HG03460 (cell line): ENCODE results near the gene KRI1.
"Not testable (repeated sequence)": the region's sequence is repeated elsewhere in the genome, so short reads cannot be mapped to it uniquely, and the experiment has no call there.

Experiments used
- ATAC-seq: cut with Tn5 transposase; IDR thresholded peaks from one replicate; pipeline ENCODE4 v1.9.1; 2021; ENCODE audit not compliant: unreplicated experiment

The KRI1 gene

GRCh38 chr19:10575011-10575716 lies 9.4 kb upstream of the KRI1 start:
- ATAC-seq = no peak

GRCh38 chr19:10574462-10574861 lies 8.7 kb upstream of the KRI1 start:
- no peak for ATAC-seq

DNA sequence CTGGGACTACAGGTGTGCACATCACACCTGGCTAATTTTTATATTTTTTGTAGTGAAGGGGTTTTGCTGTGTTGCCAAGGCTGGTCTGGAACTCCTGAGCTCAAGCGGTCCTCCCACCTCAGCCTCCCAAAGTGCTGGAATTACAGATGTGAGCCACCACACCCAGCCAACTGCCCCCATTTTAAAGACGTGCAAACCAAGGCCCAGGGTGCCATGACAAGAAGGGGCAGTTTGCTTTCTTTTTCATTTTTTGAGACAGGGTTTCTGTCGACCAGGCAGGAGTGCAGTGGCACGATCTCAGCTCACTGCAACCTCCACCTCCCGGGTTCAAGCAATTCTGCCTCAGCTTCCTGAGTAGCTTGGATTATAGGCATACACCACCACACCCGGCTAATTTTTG lies 8.0 kb upstream of the KRI1 start:
- not testable (repeated sequence) for ATAC-seq

- peak; percentile 58 for ATAC-seq
These were observed 3.2 kb upstream of the KRI1 start, which contains the start of gene CDKN2D for GRCh38 chr19:10568826-10569651. TSS of gene CDKN2D (minus strand) at chr19:10568979. CDS start at chr19:10568653, 326 bp downstream.

- peak; percentile 3 for ATAC-seq
These were observed 2.4 kb upstream of the KRI1 start for GRCh38 chr19:10568062-10568825.

GRCh38 chr19:10567656-10568055 lies 1.8 kb upstream of the KRI1 start:
- ATAC-seq = no peak

DNA sequence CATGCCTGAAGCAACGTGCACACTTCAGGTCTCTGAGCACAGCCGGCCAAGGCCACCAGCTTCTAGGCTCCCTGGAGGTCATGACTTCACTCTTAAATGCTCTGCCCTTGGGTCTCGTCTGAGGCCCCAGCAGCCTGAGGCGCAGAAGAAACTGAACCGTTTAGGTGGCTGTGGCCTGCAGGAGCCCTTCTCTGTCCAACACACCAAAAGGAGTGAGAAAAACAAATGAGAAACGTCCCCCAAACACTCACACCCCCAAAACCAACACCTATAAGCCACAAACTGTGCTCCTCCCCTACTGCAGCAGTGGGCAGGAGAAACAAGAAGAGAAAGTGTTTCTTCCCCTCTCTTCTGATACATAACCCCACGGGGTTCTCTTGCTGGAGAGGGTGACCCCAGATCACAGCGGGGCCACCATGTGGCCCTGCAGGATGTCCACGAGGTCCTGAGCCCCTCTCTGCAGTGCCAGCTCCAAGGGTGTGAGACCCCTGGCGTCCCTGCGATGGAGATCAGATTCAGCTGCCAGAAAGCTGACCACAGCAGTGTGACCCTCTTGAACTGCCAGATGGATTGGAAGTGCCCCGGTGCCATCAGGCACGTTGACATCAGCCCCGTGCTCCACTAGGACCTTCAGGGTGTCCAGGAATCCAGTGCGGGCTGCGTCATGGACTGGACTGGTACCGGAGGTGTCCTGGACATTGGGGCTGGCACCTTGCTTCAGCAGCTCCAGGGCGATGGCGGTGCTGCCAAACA lies 1.0 kb upstream of the KRI1 start:
- no peak for ATAC-seq

GRCh38 chr19:10566408-10566657 lies 523 bp upstream of the KRI1 start:
- ATAC-seq = no peak

DNA sequence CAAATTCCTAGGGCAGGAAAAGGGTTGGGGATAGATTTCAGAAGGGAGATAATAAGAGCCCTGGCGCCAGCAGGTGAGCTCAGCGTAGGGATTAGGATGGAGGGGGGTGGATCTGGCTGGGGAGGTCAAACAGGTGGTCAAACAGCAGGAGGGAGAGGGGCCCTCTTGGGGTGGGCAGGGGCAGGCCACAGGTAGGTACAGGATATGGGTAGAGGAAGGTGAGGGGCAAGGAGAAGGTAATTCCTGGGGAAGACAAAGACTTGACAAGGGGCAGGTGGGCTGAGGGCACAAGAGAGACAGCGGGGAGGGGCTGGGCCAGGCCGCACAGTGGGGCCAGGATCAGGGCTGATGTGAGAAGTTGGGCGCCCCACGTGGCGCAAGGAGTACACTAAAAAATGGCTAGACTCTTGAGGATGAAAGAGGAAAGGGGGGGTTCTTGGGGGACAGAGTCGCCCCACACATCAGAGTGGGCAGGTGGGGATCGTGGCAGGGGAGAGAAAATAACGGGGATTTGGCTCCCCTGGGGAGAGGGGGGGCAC lies 713 bp downstream of the KRI1 start:
- no peak for ATAC-seq

DNA sequence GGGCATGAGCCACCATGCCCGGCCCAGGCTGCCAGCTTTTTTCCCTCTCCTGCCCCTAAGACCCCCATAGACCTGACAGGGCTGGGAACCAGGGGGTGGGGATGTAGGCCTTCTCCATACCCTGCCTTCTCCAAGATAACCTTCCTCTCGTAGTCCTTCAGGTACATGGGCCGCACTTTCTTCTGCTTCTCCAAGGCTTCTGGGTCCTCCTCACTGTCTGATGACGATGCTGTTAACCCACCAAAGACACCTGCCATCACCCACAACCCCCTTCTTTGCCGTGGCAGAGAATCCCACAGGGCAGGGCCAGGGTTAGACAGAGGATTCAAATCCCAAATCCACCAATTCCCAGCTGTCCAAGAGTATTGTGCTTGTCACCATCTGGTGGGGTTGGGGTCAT lies 3.2 kb downstream of the KRI1 start:
- ATAC-seq = no peak

- no peak for ATAC-seq
These were observed 5.7 kb downstream of the KRI1 start for GRCh38 chr19:10560154-10560553.

DNA sequence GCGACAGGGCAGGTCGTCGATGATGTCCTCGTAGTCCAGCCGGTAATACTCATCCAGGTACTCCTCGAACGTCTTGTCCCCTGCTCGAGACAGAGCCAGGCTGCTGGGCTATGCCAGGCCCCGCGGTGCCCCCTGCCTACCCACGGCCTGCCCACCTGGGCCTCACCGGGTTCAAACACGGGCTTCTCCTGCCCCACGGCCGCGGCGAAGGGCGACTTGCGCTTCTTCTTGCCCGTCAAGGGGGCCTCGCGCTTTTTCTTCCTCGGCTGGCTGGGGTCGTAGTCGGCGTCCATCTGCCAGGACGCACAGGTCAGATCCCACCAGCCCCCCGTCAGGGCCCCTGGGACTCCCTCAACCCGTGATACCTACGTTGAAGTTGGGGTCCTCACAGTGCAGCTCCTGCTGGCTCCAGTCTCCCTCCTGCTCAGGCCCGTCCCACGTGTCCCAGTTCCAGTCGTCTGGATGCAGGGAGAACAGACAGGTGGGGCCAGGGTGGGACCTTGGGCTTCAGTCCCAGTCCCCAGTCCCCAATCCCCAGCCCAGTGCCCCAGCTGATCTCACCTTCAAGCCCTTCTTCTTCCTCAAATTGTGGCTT lies 8.1 kb downstream of the KRI1 start:
- no peak for ATAC-seq

GRCh38 chr19:10555610-10555973 lies 10.2 kb downstream of the KRI1 start:
- ATAC-seq = no peak

DNA sequence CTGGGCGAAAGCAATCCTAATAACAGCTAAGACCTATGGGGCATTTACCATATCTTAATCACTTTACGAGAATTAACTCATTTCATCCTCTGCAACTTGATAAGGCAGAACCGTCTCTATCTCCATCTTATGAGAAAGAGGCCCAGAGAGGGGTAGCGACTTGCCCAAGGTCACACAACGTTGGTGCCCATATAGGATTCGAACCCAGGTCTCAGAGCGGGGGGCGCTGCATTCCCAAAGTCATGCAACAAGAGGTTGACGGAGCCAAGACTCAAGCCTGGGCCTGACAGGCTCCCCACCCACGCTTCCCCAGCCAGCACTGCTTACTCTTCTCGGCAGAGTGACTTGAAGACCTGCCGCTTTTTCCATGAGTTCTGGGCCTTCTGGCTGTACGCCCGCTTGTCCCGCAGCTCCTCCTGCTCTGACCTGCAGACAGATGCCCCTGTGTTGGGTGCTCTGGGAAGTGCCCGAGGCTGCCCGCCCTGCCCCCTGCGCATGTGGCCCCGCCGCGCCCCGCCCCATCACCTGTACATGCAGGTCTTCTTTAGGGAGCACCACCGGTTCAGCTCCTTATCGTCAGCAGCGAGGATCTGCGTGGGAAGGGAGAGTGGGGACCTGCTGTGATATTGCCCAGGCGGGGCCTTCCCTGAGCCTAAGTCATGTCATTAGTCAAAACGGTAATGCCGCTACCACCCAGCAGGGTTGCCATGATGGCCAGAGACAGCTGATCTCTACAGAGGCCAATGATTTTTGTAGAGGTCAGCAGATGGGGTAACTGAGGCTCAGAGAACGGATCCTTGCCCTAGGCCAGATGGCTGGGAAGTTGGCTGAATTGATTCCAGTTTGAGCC lies 10.8 kb downstream of the KRI1 start:
- no peak for ATAC-seq

GRCh38 chr19:10553943-10554381 lies 11.8 kb downstream of the KRI1 start:
- peak; percentile 77 for ATAC-seq

GRCh38 chr19:10553087-10553667 lies 12.6 kb downstream of the KRI1 start:
- ATAC-seq = no peak

GRCh38 chr19:10552510-10553053 lies 13.2 kb downstream of the KRI1 start:
- ATAC-seq = no peak

DNA sequence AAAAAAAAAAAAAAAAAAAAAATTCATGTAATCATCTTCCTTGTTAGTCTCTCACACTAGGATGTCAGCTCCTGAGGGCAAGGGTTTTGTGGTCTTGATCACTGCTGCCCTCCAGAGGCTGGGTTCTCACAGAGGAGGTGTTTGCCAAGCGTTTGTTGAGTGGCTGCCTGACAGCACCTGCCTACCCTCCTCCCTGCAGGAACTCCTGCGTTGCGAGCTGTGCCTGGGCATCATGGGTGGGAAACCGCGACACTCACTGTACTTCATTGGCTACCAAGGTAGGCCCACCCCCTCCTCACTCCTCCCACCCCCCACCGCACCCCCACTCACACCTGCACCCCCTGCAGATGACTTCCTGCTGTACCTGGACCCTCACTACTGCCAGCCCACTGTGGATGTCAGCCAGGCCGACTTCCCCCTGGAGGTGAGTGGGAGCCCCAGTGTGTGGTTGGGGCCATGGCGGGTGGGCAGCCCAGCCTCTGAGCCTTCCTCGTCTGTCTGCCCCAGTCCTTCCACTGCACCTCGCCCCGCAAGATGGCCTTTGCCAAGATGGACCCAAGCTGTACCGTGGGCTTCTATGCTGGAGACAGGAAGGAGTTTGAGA lies 14.0 kb downstream of the KRI1 start:
- ATAC-seq = no peak
